Measurements from ENCODE around the gene ZNF277. TPM values are rescaled to one million over a fixed set of nuclear protein-coding genes. Genes with fewer than 3 reads are reported as not detected.

The ZNF277 gene
- total RNA-seq, 4 donors from 2014 or later, result 19.5 to 27.1 (median 25.7) TPM

GRCh38 chr7:112296432-112296831 is 89.9 kb downstream of the ZNF277 start:
- intact Hi-C loops (cut with DNase I), result no loop called here
- 59% methylated on average over 1 of the region's 1 CpG for WGBS
- Histone ChIP-seq H3K4me3 (no peak overlapping the region), H3K27ac (replicated peaks in 1 of 4) (no peak overlapping the region), H3K9me3 (no peaks in the 10 kb centered on the region), H3K36me3 (peaks cover 0 to 13% (median 2%) of the 10 kb centered on the region in 4 donors), H3K4me1 (no peaks in the 10 kb centered on the region), H3K27me3 (no peaks in the 10 kb centered on the region)
- TF ChIP-seq, protein P1, sequence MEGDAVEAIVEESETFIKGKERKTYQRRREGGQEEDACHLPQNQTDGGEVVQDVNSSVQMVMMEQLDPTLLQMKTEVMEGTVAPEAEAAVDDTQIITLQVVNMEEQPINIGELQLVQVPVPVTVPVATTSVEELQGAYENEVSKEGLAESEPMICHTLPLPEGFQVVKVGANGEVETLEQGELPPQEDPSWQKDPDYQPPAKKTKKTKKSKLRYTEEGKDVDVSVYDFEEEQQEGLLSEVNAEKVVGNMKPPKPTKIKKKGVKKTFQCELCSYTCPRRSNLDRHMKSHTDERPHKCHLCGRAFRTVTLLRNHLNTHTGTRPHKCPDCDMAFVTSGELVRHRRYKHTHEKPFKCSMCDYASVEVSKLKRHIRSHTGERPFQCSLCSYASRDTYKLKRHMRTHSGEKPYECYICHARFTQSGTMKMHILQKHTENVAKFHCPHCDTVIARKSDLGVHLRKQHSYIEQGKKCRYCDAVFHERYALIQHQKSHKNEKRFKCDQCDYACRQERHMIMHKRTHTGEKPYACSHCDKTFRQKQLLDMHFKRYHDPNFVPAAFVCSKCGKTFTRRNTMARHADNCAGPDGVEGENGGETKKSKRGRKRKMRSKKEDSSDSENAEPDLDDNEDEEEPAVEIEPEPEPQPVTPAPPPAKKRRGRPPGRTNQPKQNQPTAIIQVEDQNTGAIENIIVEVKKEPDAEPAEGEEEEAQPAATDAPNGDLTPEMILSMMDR (IDR thresholded peaks at IDR 0.05), result no peak
- TF ChIP-seq POLR2AphosphoS5 (IDR thresholded peaks at IDR 0.05) (no peak), POLR2A (IDR thresholded peaks at IDR 0.05; ENCODE audit: low read depth) (no peak), EP300 (IDR thresholded peaks at IDR 0.05) (no peak)
- no peak for DNase-seq (ENCODE audit: extremely low spot score)

- H3K4me3 ChIP-seq, result no peak overlapping the region
- no peaks in the 10 kb centered on the region for H3K27me3 ChIP-seq
- no peak overlapping the region for H3K27ac ChIP-seq (replicated peaks in 1 of 4)
- peaks cover 0 to 13% (median 2%) of the 10 kb centered on the region in 4 donors for H3K36me3 ChIP-seq
- 95% methylated on average over 3 of the region's 3 CpGs for WGBS
- no peaks in the 10 kb centered on the region for H3K9me3 ChIP-seq
- DNase-seq (ENCODE audit: extremely low spot score), result no peak
- no peaks in the 10 kb centered on the region for H3K4me1 ChIP-seq
- intact Hi-C loops (cut with DNase I), result no loop called here
- TF ChIP-seq POLR2A (IDR thresholded peaks at IDR 0.05; ENCODE audit: low read depth), result no peak
- TF ChIP-seq EP300 (IDR thresholded peaks at IDR 0.05), result no peak
- TF ChIP-seq, protein P1 (IDR thresholded peaks at IDR 0.05), result no peak
- TF ChIP-seq POLR2AphosphoS5 (IDR thresholded peaks at IDR 0.05), result no peak
These were observed 91.2 kb downstream of the ZNF277 start for GRCh38 chr7:112297681-112298080.

DNA sequence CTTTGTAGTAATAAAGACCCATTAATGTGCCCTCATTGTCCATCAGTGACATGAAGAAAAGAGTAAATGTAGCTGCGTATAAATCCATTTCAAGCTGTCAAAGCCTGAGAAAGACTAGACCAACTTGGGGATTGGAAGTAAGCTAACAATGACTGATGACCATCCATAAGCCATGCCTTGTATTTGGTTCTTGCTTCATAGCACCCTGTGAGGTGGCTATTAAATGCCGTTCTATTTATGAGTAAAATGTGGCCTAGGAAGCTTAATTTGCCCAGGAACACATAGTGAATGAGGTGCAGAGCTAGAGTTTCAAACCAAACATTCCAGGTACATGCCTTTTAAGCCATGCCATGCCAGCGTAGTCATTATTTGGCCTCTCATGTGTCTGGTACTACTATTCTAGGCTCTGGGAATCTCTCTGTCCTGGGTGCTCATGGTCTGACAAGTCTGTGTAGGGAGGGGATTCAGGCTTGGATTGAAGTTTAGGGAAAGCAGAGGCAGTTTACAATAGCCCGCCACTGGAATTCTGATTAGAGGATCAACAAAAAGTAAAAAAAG is 92.1 kb downstream of the ZNF277 start:
- WGBS, result 77% methylated on average over 4 of the region's 4 CpGs
- Histone ChIP-seq H3K27me3 (no peaks in the 10 kb centered on the region), H3K27ac (replicated peaks in 1 of 4) (no peak overlapping the region), H3K9me3 (no peaks in the 10 kb centered on the region), H3K36me3 (peaks cover 0 to 13% (median 2%) of the 10 kb centered on the region in 4 donors), H3K4me3 (no peak overlapping the region), H3K4me1 (no peaks in the 10 kb centered on the region)
- intact Hi-C loops (cut with DNase I), result no loop called here
- DNase-seq (ENCODE audit: extremely low spot score), result no peak
- TF ChIP-seq EP300 (IDR thresholded peaks at IDR 0.05), result no peak
- TF ChIP-seq POLR2A (IDR thresholded peaks at IDR 0.05; ENCODE audit: low read depth), result no peak
- TF ChIP-seq, protein P1 (IDR thresholded peaks at IDR 0.05), result no peak
- no peak for TF ChIP-seq POLR2AphosphoS5 (IDR thresholded peaks at IDR 0.05)

- Histone ChIP-seq H3K27me3 (no peaks in the 10 kb centered on the region), H3K4me3 (no peak overlapping the region), H3K36me3 (peaks cover 0 to 13% (median 2%) of the 10 kb centered on the region in 4 donors), H3K4me1 (no peaks in the 10 kb centered on the region), H3K9me3 (no peaks in the 10 kb centered on the region), H3K27ac (replicated peaks in 1 of 4) (no peak overlapping the region)
- DNase-seq (ENCODE audit: extremely low spot score), result no peak
- intact Hi-C loops (cut with DNase I), result no loop called here
- TF ChIP-seq POLR2A (IDR thresholded peaks at IDR 0.05; ENCODE audit: low read depth), result no peak
- no peak for TF ChIP-seq EP300 (IDR thresholded peaks at IDR 0.05)
- TF ChIP-seq POLR2AphosphoS5 (IDR thresholded peaks at IDR 0.05), result no peak
- TF ChIP-seq, protein P1 (IDR thresholded peaks at IDR 0.05), result no peak
- WGBS, result 98% methylated on average over 2 of the region's 2 CpGs
These were observed 93.6 kb downstream of the ZNF277 start for GRCh38 chr7:112300072-112300471.

Measured in esophagus muscularis mucosa (tissue), 4 donors.